Measurements from ENCODE around the gene CEP128.

CEP128 gene

DNA sequence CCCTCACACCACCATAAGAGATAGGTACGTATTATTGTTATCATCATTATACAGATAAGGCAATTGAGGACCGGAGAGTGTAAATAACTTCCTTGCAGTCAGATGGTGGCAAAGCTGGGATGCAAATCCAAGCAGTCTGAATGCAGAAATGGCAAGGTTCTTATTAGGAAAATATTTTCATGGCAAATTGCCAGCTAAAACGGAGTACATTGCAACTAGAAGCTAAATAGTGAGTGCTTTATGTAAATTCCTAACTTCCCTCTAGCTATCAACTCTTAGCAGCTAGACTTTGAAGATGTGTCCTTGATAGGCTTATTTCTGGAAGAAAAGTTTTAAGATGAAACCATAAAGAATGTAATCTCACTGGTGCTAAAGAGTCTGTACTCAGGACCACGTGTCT is 406.4 kb downstream of the CEP128 start:
- DNase-seq, result no peak

DNA sequence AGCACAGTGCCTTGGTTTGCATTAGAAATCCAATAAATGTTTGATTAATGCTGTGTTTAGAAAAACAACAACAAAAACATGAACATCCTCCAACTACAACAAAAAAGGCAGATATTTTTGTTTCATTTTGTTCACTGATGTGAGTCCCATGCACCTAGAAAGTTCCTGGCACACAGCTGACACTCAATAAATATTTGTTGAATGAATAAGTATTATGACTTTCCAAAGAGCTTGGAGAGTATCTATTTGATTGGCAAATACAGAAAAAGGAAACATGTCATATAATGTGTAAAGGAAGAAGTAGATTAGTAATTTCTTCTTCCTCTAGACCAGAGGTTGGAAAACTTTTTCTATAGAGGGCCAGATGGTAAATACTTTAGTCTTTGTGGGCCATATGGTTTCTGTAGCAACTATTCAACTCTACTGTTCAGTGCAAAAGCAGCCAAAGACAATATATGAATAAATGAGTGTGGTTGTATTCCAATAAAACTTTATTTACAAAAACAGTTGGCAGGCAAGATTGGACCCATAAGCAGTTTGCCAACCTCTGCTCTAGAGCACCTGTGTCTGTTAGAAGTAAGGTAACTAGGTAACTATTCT is 417.9 kb downstream of the CEP128 start:
- DNase-seq, result no peak

DNA sequence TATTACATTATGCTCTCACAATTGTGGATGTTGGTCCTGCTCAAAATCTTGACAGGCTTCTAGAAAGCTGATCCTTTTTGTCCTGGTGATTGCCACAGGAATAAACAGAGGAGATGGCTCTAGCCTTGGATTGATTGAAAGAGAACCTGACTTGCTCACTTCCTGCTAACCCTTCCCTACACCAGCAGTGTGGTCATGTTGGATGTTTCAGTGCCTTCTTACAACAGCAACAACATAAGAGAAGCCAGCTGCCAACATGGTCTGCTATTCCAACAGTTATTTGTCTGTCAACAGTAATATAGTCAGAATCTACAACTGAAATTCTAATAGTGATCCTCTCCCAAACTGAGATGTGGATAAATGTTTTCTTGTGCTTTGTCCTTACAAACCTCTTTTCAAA is 418.6 kb downstream of the CEP128 start:
- no peak for DNase-seq

DNA sequence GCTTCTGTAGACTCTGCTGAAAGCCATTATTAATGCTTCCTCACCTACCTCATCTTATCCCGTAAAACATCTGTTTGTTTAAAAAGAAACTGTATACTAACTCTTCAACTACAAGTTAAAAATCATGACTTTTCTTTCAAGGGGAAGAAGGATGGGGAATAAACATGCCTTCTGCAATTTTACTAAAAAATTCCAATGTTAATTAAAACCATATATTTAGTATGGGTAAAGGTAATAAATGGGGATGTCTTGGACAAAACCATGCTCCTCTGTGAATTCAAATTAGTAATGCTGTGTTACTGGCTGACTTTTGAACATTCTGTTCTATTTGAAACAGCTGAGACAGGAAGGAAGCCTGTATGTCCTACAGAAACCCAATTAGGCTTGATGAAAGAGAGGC is 419.1 kb downstream of the CEP128 start:
- no peak for DNase-seq

DNA sequence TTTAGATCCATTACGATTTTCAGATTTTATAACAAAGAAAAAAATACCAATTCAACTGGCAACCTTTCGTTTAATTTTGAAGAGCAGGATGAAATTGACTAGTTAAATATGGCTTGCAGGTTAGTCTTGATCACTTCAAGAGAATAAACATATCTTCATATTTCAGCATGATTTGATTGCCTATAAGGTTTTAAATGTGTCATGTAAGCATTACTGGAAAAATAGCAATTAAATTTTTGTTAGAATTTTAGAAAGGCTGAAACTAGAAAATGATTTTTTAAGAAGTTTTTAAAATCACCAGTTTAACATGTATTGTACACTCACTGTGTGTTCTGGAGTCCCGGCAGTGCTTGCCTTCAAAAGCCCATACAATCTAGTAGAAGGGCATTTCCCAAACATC is 420.1 kb downstream of the CEP128 start:
- DNase-seq, result no peak

DNA sequence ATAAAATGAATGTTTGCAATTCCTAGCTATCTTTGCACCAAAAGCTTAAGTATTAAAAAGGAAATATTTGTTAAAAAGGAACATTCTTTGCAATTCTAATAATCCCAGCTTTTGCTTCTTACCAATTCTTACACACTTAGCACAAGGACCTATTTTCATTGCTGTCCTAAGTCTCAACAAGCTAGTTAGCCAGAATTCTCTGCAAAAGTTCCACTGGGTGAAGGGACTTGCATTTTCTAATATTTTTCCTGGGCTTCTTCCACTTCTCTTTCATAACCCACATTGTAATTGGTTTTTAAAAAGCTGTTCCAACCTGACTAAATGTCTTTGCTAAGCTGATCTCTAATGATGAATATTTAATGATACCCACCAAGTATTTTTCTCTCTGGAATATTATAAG is 422.5 kb downstream of the CEP128 start:
- DNase-seq, result no peak

DNA sequence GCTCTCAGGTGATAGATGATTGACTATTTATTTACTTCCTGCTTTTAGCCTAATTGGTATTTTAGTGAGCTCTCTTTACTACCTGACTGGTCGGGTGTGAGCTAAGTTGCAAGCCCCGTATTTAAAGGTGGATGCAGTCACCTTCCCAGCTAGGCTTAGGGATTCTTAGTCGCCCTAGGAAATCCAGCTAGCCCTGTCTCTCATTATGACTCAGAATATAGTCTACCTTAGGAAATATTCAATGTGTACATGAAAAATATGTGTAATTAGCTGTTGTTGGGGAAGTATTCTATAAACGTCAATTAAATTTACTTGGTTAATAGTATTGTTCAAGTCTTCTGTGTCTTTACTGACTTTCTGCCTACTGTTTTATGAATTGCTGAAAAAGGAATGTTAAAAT is 423.4 kb downstream of the CEP128 start:
- no peak for DNase-seq

DNA sequence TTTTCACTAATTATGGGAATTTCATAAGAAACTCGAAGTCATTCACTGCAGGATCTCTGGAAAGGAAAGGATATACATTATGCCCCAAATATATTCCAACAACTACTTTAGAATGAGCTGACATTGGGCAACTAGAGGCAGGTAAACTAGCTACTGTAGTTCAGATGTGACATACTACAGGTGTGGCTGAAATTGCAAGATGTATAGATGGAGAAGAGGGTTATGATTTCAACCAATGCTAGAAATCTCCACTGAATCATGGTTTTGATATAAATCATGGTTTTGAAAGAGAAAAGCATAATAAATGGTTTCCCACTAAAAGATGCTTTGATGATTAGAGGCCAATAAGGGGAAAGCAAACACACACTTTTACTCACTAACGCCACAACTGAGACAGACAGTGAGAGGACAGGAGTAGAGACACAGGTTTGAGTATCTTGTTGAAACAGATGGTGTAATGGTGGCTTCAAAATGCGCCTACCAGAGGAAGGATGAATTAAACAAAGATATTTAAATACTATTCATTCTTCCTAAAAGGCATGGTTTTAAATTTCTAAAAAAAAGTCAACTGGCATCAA is 434.2 kb downstream of the CEP128 start:
- DNase-seq, result no peak

DNA sequence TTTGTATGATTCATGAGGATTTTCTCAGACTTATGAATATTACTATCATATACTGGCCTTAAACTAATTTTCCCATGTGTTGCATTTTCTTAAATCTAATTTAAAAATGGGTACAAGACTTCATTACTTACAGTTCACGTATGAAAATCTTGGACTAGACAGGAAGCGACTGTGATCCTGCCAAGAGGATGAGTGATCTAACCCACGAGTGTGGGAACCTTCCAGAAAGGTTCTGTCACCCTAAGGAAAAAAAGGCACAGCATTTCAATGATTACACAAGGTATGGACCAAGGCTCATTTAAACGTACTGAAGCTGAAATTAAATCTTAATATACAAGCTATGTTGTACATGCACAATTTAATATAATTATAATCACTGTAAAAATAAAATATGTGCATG is 436.8 kb downstream of the CEP128 start:
- no peak for DNase-seq

DNA sequence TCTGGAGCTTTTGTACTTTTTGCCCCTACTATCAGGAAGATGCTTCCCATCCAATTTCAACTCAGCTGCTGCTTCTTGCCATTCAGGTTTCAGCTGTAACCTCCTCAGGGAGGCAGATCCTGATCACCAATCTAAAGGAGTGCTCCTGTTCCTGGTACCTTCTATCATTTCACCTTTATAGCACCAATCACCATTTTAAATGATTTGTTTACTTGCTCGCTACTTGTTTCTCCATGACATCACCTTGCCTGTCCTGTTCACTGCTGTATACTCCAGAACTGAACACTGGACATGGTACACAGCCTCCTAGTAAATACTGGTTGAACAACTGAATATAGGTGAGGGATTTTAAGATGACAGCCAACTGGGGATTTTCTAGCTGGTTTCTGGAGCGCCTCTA is 443.0 kb downstream of the CEP128 start:
- DNase-seq, result no peak

DNA sequence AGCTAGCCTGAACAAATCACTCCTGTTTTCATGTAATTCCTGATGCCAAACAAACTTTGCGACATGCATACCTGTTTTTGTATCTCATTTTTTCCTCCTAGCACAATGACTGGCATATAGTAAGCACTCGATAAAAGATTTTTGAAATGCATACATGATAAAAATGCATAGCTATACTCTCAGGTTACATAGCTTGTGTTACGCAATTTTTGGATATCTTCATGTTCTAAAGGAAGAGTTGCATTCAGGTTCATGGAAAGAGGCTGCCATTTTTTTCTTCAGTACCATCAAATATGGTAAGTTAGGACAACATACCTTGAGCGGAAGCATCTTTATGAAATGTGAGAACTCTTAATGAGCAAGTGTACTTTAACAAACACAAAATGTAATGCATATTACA is 445.4 kb downstream of the CEP128 start:
- no peak for DNase-seq

DNA sequence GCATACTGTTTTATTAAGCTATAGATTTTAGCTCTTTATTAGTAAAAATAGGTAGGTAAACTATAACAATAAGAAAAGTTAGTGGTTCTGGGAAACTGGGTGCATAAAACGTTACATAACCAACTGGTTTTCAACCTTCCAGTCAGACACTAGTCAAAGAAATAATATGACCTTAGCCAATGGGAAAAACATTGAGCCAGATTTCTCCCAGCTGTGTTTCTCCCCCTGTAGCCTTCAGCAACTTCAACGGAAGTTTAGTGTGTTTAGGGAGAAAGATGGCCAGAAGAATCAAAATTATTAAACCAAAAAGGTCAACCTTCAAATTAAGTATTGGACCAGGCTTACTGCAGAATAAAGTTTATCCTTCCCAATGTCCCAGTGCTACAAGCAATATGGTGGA is 446.8 kb downstream of the CEP128 start:
- no peak for DNase-seq

DNA sequence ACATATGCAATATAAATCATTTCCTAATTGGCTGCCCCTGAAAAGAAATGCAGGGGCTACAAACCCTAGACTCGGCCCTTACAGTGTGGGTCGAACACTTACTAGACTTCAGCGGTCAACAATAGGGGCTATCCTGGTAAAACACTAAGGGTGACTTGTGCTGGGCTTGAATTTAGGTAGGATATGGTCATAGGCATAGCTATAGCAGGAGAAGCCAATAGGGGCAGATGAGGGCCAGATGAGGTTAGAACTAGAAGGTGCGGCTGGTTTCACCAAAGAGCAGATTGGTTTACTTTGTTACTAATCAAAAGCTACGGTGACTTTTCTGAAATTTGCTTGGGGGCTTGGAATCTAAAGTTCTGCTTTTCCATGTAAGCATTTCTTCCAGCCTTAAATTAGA is 447.9 kb downstream of the CEP128 start:
- no peak for DNase-seq

DNA sequence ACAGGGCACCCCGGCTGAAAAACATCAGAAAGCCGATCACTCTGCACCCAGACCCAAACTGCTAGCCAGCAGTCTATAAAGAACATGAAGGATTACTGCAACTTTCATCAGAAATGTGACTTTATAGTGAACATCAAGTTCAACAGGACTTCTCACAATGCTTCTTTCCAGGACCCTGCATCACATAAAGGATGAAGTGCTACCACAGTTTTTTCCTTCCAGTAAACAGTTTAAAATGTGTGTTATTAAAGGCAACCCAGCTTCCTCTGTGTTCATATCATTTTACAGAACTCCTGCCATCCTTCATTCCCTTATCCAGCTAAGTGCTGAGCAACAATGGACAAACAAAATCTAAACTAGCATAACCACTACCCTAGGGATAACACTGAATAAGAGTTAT is 449.9 kb downstream of the CEP128 start:
- DNase-seq, result no peak

DNA sequence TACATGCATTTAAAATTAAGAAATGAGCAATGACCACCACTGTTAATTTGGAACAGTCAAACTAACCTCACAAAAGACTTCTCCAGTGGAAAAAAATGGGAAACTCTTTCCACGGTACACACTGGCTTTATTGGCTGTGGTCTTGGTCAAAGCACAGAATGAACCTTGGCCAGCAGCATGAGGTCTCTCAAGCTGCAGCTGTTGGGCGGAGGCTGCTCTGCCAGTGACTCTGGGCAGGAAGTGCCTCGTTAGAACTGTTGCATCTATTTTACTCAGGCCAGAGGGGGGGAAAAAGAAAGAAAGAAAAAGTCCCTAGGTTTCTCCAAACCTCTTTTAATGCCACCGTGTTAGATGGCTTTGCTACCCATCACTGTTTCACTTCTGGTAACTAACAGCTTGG is 450.4 kb downstream of the CEP128 start:
- peak; percentile 77 for DNase-seq

DNA sequence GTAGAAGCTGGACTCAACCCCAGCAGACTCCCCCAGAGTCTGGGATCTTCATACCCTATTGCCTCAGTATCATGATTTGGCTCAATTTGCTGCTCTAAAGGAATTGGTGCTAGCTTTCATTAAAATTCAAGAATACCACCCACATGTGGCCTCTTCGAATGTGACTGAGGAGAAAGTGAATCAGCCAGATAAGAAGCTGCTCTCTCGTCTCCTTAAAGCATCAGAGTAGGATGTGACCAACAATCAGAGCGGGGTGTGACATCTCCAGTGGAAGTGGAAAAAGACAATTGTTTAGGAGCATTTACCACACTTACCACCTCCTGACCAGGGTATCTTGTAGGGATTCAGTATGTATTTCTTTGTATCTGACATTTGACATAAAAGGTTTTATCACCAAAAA is 452.0 kb downstream of the CEP128 start:
- no peak for DNase-seq

DNA sequence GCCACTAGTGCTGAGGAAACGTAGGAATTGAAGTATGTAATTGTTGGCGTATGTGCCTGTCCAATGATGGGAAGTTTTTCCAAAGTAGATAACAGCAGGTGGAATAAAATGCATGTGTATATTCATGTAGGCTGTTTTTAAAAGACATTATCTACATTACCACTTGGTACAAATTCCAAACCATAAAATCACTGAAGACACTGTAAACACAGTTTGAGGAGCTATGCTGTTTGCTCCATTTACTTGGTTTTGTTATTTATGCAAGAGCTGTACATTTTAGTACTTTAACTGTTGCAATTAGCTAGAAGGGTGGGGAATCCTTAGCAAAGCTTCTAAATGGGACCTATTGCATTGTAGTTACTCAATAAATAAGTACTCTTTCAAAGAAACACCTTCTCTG is 455.8 kb downstream of the CEP128 start:
- no peak for DNase-seq

DNA sequence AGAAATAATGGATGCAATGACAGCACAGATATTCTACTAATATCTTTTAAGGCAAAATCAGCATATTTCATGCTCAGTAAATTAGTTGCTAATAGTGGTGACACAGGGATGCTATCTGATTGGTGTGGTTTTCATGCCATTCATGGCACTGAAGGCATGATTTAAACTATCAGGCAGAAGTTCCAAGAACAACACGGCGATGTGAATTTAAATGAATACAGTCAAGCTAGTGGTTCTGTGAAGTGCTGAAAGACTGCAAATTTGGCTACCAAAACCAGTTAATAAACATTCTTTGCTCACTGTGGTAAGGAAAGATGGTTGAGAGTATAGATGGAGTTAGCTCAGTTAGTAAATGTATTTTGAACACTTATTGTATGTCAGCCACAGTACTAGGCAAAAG is 458.2 kb downstream of the CEP128 start:
- DNase-seq, result no peak

DNA sequence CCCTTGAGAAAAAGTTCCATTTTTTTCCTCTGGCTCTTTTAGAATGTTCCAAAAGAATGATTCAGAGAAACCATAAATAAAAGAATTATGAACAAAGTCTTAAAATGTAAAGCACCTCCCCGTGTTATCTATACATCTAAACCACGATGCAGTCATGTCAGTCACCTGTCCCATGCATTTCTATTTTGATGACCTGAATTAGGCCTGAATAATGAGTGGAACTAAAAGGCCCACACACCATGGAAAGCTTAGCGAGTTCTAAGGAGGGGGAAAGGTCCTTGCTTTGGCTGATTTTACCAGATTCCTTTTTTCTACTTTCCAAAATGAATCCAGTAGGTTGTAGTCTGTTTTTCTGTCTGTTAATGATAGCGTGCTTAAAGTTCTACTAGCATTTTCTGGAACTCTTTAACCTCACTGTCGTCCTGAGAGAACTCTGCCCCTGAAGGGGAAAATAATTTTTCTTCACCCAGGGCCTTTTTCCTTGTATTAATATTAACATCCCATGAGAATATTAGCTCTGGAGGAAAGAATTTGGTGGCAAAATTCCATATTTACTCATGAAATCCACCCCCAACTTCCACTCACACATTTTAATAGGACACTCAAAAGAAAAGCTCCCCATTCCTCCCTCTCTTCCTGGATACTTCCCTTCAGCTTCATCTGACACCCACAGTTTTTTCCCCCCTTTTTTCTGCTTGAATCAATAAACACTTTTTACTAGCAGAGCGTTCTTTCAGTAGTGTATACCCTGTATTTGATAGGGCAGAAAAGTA is 464.0 kb downstream of the CEP128 start:
- DNase-seq, result no peak

DNA sequence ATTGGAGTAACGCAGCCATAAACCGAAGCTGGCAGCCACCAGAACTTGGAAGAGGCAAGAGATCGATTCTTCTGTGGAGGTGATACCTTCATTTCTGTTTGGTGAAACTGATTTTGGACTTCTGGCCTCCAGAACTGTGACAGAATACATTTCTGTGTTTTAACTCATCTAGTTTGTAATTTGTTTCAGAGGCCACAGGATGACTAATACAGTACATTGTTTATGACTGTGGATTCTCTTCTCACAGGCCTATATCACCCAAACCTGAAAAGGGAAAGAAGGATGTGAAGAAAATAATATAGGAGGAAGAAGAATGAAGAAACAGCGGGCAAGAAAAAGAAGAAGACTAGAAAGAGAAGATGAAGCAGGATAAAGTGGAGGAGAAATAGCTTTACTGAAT is 466.5 kb downstream of the CEP128 start:
- no peak for DNase-seq

DNA sequence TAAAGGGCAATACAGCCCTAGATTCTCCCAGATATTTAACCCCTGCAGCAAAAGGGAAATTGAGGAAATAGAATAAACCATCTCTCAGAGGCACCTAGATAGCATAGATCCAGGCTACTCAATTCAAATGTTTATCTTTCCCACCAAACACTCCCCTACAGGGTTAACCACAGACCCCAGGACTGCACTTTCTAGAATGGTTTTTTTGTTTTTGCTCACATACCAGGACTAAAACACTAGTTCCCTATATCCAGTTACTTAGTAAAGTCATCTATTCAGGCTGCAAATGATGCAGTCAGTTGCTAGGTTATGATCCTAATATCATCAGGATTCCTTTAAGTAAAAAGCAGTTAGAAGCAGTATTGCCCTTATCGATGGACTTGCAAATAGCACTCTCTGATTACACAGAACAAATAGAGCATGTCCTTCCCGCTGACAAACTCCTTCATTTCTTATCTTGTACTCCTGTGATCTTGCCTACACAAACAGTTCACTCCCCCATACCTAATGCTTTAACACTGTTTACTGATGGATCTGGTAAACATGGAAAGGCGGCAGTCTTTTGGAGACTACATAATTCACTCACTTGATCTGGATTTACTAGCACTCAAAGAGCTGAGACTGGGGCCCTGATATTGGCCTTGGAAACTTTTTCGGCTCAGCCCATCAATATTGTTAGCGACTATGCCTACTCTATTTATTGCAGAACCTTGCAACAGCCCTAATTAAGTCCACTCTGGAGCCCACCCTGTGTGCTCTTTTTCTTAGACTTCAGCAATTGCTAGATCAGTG is 473.0 kb downstream of the CEP128 start:
- peak; percentile 48 for DNase-seq

DNA sequence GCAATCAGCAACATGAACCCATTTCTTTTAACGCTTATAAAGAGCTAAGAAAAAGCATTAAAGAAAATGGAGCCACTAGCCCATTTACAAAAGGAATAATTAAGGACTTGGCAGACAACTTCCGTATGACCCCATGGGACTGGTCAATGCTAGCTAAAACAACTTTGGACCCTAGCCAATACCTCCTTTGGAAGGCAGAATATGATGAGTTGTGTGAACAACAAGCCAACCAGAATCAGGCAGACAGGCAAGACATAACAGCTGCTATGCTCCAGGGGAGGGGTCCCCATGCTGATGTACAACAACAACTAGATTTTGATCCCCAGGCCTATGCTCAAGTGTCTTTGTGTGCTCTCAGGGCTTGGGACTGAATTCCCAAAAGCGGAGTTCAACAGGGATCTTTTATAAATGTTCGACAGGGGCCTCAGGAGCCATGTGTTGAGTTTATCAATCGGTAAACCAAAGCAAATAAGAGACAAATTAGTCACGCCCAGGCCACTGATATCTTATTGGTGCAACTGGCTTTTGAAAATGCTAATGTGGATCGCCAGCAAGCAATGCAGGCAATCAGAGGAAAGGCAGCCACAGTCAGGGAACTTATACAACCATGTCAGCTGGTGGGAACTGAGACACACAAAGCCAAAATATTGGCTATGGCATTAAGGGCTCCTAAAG is 475.9 kb downstream of the CEP128 start:
- no peak for DNase-seq

DNA sequence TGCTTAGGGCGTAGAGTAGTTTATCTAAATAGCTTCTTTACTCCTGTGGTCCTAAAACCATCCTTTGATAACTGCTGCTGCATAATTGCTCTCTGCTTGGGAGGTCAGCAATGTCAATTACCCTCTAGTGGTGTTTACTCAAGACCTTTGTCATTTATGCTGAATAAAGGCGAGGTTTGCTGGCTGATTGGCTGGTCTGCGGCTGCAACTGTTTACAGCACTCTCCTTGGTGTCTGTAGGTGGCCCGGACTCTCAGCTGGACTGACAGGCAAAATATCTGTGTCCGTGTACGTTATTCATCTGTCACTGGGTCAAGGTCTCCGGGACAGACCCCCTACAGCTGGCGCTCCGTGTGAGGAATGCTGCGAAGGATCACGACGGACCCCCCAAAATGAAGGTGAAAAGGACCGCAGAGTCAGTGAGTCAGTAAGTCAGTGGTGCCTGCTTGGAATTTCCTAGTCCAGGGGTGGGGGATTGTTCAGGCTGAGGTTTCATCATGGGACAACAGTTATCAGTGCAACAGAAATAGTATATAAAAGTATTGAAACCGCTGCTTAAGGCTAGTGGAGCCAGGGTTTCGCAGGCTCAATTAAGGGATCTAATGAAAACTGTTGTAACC is 476.9 kb downstream of the CEP128 start:
- peak; percentile 10 for DNase-seq

All from NCI-H146 (cell line).